ENCODE measurements around the gene AHRR.
"Not testable (repeated sequence)": the region's sequence is repeated elsewhere in the genome, so short reads cannot be mapped to it uniquely, and the experiment has no call there.

The AHRR gene

DNA sequence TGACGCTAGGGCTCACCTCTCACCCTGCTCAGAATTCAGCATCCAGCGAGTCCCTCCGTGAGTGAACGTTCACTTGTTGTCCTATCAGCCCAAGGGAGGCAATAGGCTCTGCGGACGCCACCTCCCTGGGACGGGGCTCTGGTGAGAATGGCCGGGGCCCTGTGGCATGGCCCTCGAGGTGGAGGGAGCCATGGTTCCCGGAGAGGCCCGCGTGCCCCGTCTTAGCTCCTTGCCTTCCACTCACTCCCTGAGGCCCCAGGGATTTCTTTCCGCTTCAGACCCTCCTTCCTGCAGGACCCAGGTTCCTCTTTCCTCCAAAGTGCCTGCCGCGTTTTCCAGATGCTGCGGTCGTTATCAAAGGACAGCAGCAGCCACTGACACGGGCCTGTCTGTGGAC lies 142.9 kb downstream of the AHRR start:
- DNase-seq: no peak

- no peak for DNase-seq
Observed at GRCh38 chr5:464843-465590, 143.5 kb downstream of the AHRR start.

- no peak for DNase-seq
Observed at GRCh38 chr5:465591-466403, 144.3 kb downstream of the AHRR start.

- no peak for DNase-seq
Observed at GRCh38 chr5:466661-467310, 145.3 kb downstream of the AHRR start.

DNA sequence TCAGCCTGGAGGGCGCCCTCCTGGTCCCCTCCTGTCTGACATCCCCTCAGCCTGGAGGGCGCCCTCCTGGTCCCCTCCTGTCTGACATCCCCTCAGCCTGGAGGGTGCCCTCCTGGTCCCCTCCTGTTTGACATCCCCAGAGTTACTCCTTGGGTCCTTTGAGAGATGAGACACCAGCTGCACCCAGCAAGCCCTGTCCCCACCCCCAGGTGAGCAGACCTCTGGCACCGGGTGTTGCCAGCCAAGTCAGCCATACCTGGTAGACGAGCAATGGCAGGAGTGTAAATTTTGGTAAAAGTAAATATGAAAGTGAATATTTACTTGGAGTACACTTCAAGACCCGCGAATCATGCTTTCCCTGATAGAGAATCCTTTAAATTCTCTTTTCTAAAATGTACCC lies 146.9 kb downstream of the AHRR start:
- no peak for DNase-seq

GRCh38 chr5:469752-470483 lies 148.4 kb downstream of the AHRR start:
- DNase-seq: no peak

GRCh38 chr5:470961-471749 lies 149.6 kb downstream of the AHRR start:
- DNase-seq: no peak

GRCh38 chr5:471750-472058 lies 150.2 kb downstream of the AHRR start:
- no peak for DNase-seq

GRCh38 chr5:472076-472655 lies 150.7 kb downstream of the AHRR start:
- DNase-seq: no peak

DNA sequence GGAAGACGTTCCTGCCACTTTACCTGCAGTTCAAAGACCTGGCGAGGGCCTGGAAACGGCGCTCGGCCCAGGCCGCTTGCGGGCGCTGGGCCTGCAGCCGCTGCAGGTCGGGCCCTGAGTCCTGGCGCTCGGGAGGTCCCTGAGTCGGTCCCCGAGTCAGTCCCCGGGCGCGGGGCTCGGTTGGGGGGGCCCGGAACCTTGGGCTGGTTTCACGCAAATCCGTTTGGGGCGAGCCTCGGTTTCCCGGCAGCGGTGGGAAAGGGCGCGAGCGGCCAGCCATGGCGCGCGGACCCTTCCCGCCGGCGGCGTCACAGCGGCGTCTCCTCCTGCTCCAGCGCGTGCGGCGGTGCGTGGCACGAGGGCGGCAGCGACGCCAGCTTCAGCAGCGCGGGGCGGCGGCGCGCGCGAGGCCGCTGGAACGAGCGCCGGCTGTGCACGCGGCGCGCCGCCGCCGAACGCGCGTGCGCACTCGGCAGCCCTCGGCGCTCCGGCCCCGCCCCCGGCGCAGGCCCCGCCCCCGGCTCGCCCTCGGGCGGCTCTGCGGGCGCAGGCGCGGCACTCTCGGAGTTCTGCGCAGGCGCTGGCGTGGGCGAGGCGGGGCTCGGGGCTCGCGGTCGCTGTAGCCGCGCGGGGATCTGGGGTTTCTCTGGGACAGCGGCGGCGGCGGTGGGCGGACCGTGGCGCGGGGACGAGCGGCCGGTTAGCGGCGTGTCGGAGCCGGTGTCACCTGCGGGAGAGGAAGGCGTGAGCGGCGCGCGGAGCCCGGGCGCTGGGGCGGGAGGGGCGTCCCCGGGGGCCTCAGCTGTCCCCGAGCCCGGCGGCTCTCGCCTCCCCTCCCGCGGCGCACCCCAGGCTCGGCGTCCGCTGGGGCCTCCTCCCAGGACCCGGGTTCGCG lies 151.4 kb downstream of the AHRR start:
- peak; percentile 73 for DNase-seq

DNA sequence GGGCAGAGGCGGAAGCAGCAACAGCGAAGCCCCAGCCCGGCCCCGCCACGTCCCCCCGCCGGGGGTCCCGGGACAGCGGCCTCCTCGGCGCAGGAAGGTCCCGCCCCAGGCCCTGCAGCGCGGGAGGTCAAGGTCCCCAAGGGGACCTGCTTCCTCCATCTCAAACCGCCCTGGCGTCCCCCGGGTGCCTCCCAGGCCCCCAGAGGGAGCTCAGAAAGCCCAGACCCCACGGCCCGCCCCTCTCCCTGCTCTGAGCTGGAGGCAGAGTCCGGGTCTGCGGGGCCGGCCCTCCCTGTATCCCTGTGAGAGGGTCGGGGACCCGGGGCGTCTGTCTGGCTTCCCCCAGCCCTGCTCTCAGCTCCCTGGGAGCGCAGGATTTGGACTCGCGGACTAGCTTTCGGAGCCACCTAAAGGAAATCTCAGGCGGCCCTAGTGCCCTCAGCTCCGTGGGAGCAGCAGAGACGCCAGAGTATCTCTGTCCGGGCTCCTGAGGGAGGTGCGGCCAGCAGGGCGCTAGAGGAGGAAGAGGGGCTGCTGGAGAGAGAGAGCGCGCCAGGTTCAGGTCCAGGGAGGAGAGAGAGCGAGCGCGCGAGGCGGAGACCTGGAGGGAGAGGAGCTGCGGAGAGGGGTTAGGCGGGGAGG lies 152.2 kb downstream of the AHRR start:
- no peak for DNase-seq

DNA sequence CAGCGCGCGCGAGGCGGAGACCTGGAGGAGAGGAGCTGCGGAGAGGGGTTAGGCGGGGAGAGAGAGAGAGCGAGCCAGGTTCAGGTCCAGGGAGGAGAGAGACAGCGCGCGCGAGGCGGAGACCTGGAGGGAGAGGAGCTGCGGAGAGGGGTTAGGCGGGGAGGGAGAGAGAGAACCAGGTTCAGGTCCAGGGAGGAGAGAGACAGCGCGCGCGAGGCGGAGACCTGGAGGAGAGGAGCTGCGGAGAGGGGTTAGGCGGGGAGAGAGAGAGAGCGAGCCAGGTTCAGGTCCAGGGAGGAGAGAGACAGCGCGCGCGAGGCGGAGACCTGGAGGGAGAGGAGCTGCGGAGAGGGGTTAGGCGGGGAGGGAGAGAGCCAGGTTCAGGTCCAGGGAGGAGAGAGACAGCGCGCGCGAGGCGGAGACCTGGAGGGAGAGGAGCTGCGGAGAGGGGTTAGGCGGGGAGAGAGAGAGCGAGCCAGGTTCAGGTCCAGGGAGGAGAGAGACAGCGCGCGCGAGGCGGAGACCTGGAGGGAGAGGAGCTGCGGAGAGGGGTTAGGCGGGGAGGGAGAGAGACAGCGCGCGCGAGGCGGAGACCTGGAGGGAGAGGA lies 152.8 kb downstream of the AHRR start:
- DNase-seq: not testable (repeated sequence)

DNA sequence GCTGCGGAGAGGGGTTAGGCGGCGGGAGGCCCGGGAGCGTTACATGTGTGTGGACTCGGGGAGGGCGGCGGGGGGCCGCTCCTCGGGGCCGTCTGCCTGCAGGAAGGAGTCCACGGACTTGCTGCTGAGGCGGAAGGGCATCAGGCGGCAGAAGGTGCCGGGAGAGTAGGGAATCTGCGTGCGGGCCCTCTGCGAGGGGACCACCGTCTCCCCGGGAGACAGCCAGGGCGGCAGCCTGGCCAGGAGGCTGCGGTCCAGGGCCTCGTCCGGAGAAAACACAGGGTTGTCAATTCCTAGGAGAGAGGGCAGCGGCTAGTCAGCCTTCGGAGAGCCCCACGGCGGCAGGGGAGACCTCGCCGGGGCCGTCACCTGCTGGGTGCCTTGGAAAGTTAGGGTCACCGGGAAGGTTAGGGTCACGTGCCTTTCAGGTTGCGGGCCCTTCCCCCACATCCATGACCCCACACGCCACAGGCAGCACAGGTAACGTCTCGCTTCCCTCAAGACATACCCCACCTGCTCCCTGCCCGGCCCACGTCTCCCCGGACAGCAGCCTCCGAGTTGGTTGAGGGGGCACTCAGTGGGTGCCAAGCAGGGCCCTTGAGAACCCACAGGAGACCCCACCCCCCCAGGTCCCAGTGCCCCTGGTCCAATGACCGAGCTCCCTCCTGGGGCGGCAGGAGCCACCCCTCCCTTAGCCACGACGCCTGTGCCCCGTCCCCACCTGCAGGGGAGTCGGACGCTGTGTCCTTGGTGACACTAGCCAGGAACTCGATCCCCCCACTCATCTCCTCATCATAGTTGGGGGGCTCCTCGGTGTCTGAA lies 153.5 kb downstream of the AHRR start:
- DNase-seq: no peak

GRCh38 chr5:475704-476101 lies 154.2 kb downstream of the AHRR start:
- DNase-seq: no peak

GRCh38 chr5:476102-476813 lies 154.7 kb downstream of the AHRR start:
- DNase-seq: no peak

GRCh38 chr5:476814-477175 lies 155.3 kb downstream of the AHRR start:
- DNase-seq: no peak

DNA sequence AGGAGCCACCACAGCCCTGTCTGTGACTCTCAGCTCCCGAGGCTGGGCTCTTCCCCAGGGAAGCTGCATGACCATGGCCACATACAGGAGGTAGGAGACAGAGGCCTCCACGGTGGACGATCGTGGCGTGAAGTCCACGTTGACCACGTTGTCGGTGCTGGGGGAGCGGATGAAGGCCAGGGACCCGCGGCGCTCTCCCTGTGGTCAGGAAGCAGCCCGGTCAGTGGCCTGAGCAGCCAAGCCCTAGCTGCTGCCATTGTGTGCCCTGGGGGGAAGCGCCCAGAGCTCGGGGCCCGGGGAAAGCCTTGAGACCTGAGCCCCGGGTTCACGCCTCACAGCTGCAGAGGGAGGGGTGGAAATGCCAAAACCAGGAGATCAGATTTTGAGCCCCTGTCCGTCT lies 155.7 kb downstream of the AHRR start:
- no peak for DNase-seq

- no peak for DNase-seq
Observed at GRCh38 chr5:477871-478270, 156.4 kb downstream of the AHRR start.

Measured in DMS153 (cell line).